DND-41 (cell line): ENCODE results near the gene ASIC1.

Experiments
- ATAC-seq: fragments of 200-7000 bp; cut with Tn5 transposase; 3 replicates; pipeline ENCODE4 v1.9.1; 2021; ENCODE audit warnings: low read depth; ENCODE audit not compliant: insufficient read depth
- DNase-seq: peaks from one replicate; pipeline ENCODE4 v3.0.0-alpha.2; 2020
- H2AFZ ChIP-seq: 2 replicates; pipeline ENCODE4 v1.6.0; 2012; ENCODE audit warnings: low read depth, low read length
- H3K27ac ChIP-seq: 2 replicates; pipeline ENCODE4 v1.5.1; 2012; ENCODE audit warnings: low read length, inconsistent platforms
- H3K27me3 ChIP-seq: fragments of 200-600 bp; sonication (generic); 2 replicates; pipeline ENCODE4 v1.6.0; 2012; ENCODE audit warnings: low read length, mild to moderate bottlenecking, inconsistent platforms; ENCODE audit not compliant: insufficient read depth, poor library complexity
- H3K36me3 ChIP-seq: 2 replicates; pipeline ENCODE4 v1.5.1; 2012; ENCODE audit warnings: low read length, inconsistent platforms; ENCODE audit not compliant: insufficient read depth
- H3K4me1 ChIP-seq: 2 replicates; pipeline ENCODE4 v1.5.1; 2012; ENCODE audit warnings: mild to moderate bottlenecking, low read length; ENCODE audit not compliant: insufficient read depth
- H3K4me2 ChIP-seq: 2 replicates; pipeline ENCODE4 v1.6.0; 2012; ENCODE audit warnings: mild to moderate bottlenecking, moderate library complexity, low read length, inconsistent platforms; ENCODE audit not compliant: insufficient read depth
- H3K4me3 ChIP-seq, 2 experiments: fragments of 200-600 bp in 1 of 2; shearing (Covaris generic) in 1 of 2; 2 replicates each; pipeline ENCODE4 v1.5.1; 2012 to 2016; ENCODE audit warnings: inconsistent platforms in 2 of 2, low read length in 2 of 2, mild to moderate bottlenecking in 2 of 2, low read depth in 1 of 2, moderate library complexity in 1 of 2
- H3K79me2 ChIP-seq: 2 replicates; pipeline ENCODE4 v1.6.0; 2012; ENCODE audit warnings: low read length, inconsistent platforms; ENCODE audit not compliant: insufficient read depth
- H3K9ac ChIP-seq: 2 replicates; pipeline ENCODE4 v1.6.0; 2012; ENCODE audit warnings: low read depth, mild to moderate bottlenecking, inconsistent platforms, low read length, moderate library complexity
- H3K9me3 ChIP-seq: 2 replicates; pipeline ENCODE4 v1.5.1; 2012; ENCODE audit warnings: low read length, moderate library complexity, mild to moderate bottlenecking, inconsistent platforms; ENCODE audit not compliant: insufficient read depth, severe bottlenecking
- H4K20me1 ChIP-seq: 2 replicates; pipeline ENCODE4 v1.6.0; 2012; ENCODE audit warnings: low read length; ENCODE audit not compliant: insufficient read depth
- EZH2 ChIP-seq: IDR thresholded peaks from 3 replicates; pipeline ENCODE4 v1.6.1; 2012; ENCODE audit warnings: borderline replicate concordance, low read depth, mild to moderate bottlenecking, moderate library complexity, low read length, inconsistent platforms; ENCODE audit not compliant: severe bottlenecking
- TF ChIP-seq, protein P1 (sequence below): IDR thresholded peaks from 2 replicates; pipeline ENCODE4 v1.5.1; 2012; ENCODE audit warnings: borderline replicate concordance, low read length, moderate library complexity, mild to moderate bottlenecking; ENCODE audit not compliant: poor library complexity, severe bottlenecking; ENCODE audit errors: extremely low read depth

The ASIC1 gene

GRCh38 chr12:50016501-50017475 lies 40.6 kb upstream of the ASIC1 start:
- H3K27ac ChIP-seq, result no peak overlapping the region
- H3K79me2 ChIP-seq, result peaks cover 97% of the 10 kb centered on the region
- TF ChIP-seq, protein P1, sequence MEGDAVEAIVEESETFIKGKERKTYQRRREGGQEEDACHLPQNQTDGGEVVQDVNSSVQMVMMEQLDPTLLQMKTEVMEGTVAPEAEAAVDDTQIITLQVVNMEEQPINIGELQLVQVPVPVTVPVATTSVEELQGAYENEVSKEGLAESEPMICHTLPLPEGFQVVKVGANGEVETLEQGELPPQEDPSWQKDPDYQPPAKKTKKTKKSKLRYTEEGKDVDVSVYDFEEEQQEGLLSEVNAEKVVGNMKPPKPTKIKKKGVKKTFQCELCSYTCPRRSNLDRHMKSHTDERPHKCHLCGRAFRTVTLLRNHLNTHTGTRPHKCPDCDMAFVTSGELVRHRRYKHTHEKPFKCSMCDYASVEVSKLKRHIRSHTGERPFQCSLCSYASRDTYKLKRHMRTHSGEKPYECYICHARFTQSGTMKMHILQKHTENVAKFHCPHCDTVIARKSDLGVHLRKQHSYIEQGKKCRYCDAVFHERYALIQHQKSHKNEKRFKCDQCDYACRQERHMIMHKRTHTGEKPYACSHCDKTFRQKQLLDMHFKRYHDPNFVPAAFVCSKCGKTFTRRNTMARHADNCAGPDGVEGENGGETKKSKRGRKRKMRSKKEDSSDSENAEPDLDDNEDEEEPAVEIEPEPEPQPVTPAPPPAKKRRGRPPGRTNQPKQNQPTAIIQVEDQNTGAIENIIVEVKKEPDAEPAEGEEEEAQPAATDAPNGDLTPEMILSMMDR, result no peak
- no peak for TF ChIP-seq EZH2
- ATAC-seq (no peak), DNase-seq (no peak)
- no peak overlapping the region for H3K9ac ChIP-seq
- no peak overlapping the region for H3K4me2 ChIP-seq
- peaks cover 11% of the 10 kb centered on the region for H3K4me1 ChIP-seq
- no peak overlapping the region for H2AFZ ChIP-seq
- no peak overlapping the region for H3K4me3 ChIP-seq
- H4K20me1 ChIP-seq, result peaks cover 33% of the 10 kb centered on the region
- H3K9me3 ChIP-seq, result no peaks in the 10 kb centered on the region
- H3K36me3 ChIP-seq, result peaks cover 58% of the 10 kb centered on the region
- no peaks in the 10 kb centered on the region for H3K27me3 ChIP-seq

DNA sequence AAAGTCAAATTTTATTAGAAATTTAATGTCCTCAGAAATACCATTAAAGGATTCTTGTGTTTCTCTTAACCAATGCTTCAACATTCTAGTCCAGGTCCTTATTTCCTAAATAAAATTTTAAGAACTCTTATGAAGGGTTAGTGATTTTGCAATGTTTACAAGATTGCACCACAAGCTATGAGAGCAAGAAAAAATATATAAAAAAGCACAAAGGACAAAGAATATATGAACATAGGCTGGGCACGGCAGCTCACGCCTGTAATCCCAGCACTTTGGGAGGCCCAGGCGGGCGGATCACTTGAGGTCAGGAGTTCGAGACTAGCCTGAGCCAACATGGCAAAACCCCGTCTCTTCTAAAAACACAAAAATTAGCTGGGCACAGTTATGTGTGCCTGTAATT lies 39.8 kb upstream of the ASIC1 start:
- no peaks in the 10 kb centered on the region for H3K27me3 ChIP-seq
- no peak overlapping the region for H3K4me2 ChIP-seq
- H3K9ac ChIP-seq, result no peak overlapping the region
- no peak for TF ChIP-seq EZH2
- TF ChIP-seq, protein P1, result no peak
- H3K27ac ChIP-seq, result no peak overlapping the region
- H2AFZ ChIP-seq, result no peak overlapping the region
- peaks cover 98% of the 10 kb centered on the region for H3K79me2 ChIP-seq
- peaks cover 60% of the 10 kb centered on the region for H3K36me3 ChIP-seq
- no peak for ATAC-seq
- H4K20me1 ChIP-seq, result peaks cover 35% of the 10 kb centered on the region
- H3K4me1 ChIP-seq, result peaks cover 16% of the 10 kb centered on the region
- no peak overlapping the region for H3K4me3 ChIP-seq
- no peak for DNase-seq
- no peaks in the 10 kb centered on the region for H3K9me3 ChIP-seq

GRCh38 chr12:50018154-50018553 lies 39.2 kb upstream of the ASIC1 start:
- H4K20me1 ChIP-seq, result peaks cover 38% of the 10 kb centered on the region
- H3K4me1 ChIP-seq, result peaks cover 22% of the 10 kb centered on the region
- no peak overlapping the region for H3K27ac ChIP-seq
- no peak for DNase-seq
- H3K4me3 ChIP-seq, result no peak overlapping the region
- H2AFZ ChIP-seq, result no peak overlapping the region
- no peak overlapping the region for H3K4me2 ChIP-seq
- peaks cover 99% of the 10 kb centered on the region for H3K79me2 ChIP-seq
- no peaks in the 10 kb centered on the region for H3K27me3 ChIP-seq
- peaks cover 63% of the 10 kb centered on the region for H3K36me3 ChIP-seq
- H3K9ac ChIP-seq, result no peak overlapping the region
- no peak for ATAC-seq
- no peaks in the 10 kb centered on the region for H3K9me3 ChIP-seq
- TF ChIP-seq EZH2, result no peak
- TF ChIP-seq, protein P1, result no peak
